Activated CD4-positive, alpha-beta T cell treated with anti-CD3 and anti-CD28 coated beads, Interleukin-10, Interleukin-2, amounts not matched to agents 100 ng/mL and 50 ng/mL, durations not matched to agents 16 hours and 8 hours (primary cell): ENCODE measurements around the gene HSPBP1.

Experiments used
- DNase-seq: peaks from one replicate; pipeline ENCODE4 v3.0.0-alpha.2; 2020

HSPBP1 gene

GRCh38 chr19:55252760-55253663 lies 26.9 kb downstream of the HSPBP1 start:
- peak; percentile 25 for DNase-seq

GRCh38 chr19:55251341-55252081 lies 28.4 kb downstream of the HSPBP1 start:
- DNase-seq = peak; percentile 81

GRCh38 chr19:55250262-55251036 lies 29.5 kb downstream of the HSPBP1 start:
- no peak for DNase-seq

- no peak for DNase-seq
Measured at GRCh38 chr19:55249841-55250240, 30.1 kb downstream of the HSPBP1 start.

- DNase-seq = no peak
Measured at GRCh38 chr19:55248704-55249103, 31.2 kb downstream of the HSPBP1 start.

- DNase-seq = no peak
Measured at GRCh38 chr19:55248166-55248675, 31.7 kb downstream of the HSPBP1 start.

GRCh38 chr19:55247621-55248099 lies 32.2 kb downstream of the HSPBP1 start:
- no peak for DNase-seq

GRCh38 chr19:55246462-55247451 lies 33.2 kb downstream of the HSPBP1 start:
- no peak for DNase-seq

GRCh38 chr19:55245236-55245904 lies 34.5 kb downstream of the HSPBP1 start:
- no peak for DNase-seq

GRCh38 chr19:55244004-55244680 lies 35.8 kb downstream of the HSPBP1 start:
- no peak for DNase-seq

- no peak for DNase-seq
Measured at GRCh38 chr19:55242517-55242916, 37.4 kb downstream of the HSPBP1 start.

GRCh38 chr19:55241935-55242464 lies 37.9 kb downstream of the HSPBP1 start:
- no peak for DNase-seq

- no peak for DNase-seq
Measured at GRCh38 chr19:55241143-55241934, 38.6 kb downstream of the HSPBP1 start.

GRCh38 chr19:55240713-55241020 lies 39.2 kb downstream of the HSPBP1 start:
- DNase-seq = no peak

- DNase-seq = no peak
Measured at GRCh38 chr19:55239004-55239403, 40.9 kb downstream of the HSPBP1 start.

- DNase-seq = no peak
Measured at GRCh38 chr19:55238030-55238429, 41.9 kb downstream of the HSPBP1 start.

- no peak for DNase-seq
Measured at GRCh38 chr19:55232986-55233385, 46.9 kb downstream of the HSPBP1 start.

- no peak for DNase-seq
Measured at GRCh38 chr19:55232286-55232602, 47.7 kb downstream of the HSPBP1 start.
